ENCODE results near the gene ABCD1.
A peak's percentile ranks its signal among the peaks of the same experiment; 100 is the strongest.

The ABCD1 gene

DNA sequence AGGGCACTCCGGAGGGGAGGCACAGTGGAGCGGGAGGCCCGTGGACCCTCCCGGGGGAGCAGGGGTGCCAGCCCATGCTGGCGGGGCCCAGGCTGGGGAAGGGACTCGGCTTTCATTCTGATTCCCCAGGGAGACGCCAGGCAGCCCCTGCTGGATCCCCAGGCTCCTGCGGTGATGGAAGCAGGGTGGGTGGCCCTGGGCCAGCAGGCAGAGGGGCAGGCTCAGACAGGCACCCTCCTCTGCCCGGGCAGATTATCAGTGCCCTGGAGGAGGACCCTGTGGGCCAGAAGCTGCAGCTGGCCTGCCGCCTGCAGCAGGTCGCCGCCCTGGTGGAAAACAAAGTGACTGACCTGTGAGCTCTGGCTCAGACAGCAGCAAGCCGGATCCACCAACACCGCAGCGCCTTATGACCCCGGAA lies 54.0 kb downstream of the ABCD1 start:
- Histone ChIP-seq H3K4me3 (ENCODE audit: low read depth, low read length) (no peak overlapping the region), H3K36me3 (ENCODE audit: control insufficient read depth in 2 of 2, insufficient read depth in 1 of 2, low read length in 2 of 2) (no peaks in the 10 kb centered on the region), H3K27ac (ENCODE audit: extremely low read depth, low read depth, low read length) (no peak overlapping the region), H3K9me3 (ENCODE audit: control insufficient read depth, insufficient read depth, low read depth, low read length) (no peaks in the 10 kb centered on the region), H3K4me1 (ENCODE audit: control insufficient read depth, insufficient read depth, low read length) (no peaks in the 10 kb centered on the region)
- POLR2A ChIA-PET: interaction anchor here (2.1 kb wide), 1 partner anchor 150 kb away, joined by 8 read pairs; no protein-coding TSS in a partner anchor
- CTCF ChIA-PET: interaction anchor here (0.6 to 2.2 kb wide), 4 partner anchors 11 to 541 kb away, joined by 3 to 8 read pairs (median 4); no protein-coding TSS in a partner anchor
- TF ChIP-seq ZSCAN30 (tag by site-specific recombination; IDR thresholded peaks at IDR 0.05) (no peak), ZNF221 (tag by site-specific recombination; IDR thresholded peaks at IDR 0.05; ENCODE audit: borderline replicate concordance) (no peak), ZNF266 (tag by site-specific recombination; IDR thresholded peaks at IDR 0.05; ENCODE audit: low read depth) (no peak), ZFHX2 (tag by site-specific recombination; conservative IDR thresholded peaks at IDR 0.05) (no peak), ZNF585B (tag by site-specific recombination; IDR thresholded peaks at IDR 0.05) (no peak), KLF8 (tag by site-specific recombination; IDR thresholded peaks at IDR 0.05) (0 out of 2 replicates have a peak, but pooled peaks have one; percentile 24), ZNF785 (tag by site-specific recombination; IDR thresholded peaks at IDR 0.05) (no peak), ZNF670 (tag by site-specific recombination; IDR thresholded peaks at IDR 0.05; ENCODE audit: low read depth) (no peak), ZIC2 (tag by site-specific recombination; IDR thresholded peaks at IDR 0.05) (peak; percentile 60; the same call in 1 of the 2 replicates), ZNF311 (tag by site-specific recombination; IDR thresholded peaks at IDR 0.05; ENCODE audit: borderline replicate concordance) (no peak), FEZF1 (tag by site-specific recombination; IDR thresholded peaks at IDR 0.05) (no peak)
- TF ChIP-seq, protein P1, sequence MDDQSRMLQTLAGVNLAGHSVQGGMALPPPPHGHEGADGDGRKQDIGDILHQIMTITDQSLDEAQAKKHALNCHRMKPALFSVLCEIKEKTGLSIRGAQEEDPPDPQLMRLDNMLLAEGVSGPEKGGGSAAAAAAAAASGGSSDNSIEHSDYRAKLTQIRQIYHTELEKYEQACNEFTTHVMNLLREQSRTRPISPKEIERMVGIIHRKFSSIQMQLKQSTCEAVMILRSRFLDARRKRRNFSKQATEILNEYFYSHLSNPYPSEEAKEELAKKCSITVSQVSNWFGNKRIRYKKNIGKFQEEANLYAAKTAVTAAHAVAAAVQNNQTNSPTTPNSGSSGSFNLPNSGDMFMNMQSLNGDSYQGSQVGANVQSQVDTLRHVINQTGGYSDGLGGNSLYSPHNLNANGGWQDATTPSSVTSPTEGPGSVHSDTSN (CRISPR knock-in tag; IDR thresholded peaks at IDR 0.05): 0 out of 2 replicates have a peak, but pooled peaks have one; percentile 12
- TF ChIP-seq, protein P2, sequence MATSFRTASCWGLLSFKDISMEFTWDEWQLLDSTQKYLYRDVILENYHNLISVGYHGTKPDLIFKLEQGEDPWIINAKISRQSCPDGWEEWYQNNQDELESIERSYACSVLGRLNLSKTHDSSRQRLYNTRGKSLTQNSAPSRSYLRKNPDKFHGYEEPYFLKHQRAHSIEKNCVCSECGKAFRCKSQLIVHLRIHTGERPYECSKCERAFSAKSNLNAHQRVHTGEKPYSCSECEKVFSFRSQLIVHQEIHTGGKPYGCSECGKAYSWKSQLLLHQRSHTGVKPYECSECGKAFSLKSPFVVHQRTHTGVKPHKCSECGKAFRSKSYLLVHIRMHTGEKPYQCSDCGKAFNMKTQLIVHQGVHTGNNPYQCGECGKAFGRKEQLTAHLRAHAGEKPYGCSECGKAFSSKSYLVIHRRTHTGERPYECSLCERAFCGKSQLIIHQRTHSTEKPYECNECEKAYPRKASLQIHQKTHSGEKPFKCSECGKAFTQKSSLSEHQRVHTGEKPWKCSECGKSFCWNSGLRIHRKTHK (tag by site-specific recombination; IDR thresholded peaks at IDR 0.05): no peak
- TF ChIP-seq, protein P3, sequence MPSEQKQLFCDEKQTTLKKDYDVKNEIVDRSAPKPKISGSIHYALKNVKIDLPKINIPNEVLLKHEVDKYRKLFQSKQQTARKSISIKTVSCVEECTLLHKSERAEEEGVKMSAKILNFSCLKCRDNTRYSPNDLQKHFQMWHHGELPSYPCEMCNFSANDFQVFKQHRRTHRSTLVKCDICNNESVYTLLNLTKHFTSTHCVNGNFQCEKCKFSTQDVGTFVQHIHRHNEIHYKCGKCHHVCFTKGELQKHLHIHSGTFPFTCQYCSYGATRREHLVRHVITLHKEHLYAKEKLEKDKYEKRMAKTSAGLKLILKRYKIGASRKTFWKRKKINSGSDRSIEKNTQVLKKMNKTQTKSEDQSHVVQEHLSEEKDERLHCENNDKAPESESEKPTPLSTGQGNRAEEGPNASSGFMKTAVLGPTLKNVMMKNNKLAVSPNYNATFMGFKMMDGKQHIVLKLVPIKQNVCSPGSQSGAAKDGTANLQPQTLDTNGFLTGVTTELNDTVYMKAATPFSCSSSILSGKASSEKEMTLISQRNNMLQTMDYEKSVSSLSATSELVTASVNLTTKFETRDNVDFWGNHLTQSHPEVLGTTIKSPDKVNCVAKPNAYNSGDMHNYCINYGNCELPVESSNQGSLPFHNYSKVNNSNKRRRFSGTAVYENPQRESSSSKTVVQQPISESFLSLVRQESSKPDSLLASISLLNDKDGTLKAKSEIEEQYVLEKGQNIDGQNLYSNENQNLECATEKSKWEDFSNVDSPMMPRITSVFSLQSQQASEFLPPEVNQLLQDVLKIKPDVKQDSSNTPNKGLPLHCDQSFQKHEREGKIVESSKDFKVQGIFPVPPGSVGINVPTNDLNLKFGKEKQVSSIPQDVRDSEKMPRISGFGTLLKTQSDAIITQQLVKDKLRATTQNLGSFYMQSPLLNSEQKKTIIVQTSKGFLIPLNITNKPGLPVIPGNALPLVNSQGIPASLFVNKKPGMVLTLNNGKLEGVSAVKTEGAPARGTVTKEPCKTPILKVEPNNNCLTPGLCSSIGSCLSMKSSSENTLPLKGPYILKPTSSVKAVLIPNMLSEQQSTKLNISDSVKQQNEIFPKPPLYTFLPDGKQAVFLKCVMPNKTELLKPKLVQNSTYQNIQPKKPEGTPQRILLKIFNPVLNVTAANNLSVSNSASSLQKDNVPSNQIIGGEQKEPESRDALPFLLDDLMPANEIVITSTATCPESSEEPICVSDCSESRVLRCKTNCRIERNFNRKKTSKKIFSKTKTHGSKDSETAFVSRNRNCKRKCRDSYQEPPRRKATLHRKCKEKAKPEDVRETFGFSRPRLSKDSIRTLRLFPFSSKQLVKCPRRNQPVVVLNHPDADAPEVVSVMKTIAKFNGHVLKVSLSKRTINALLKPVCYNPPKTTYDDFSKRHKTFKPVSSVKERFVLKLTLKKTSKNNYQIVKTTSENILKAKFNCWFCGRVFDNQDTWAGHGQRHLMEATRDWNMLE (tag by site-specific recombination; conservative IDR thresholded peaks at IDR 0.05; ENCODE audit: low read depth): no peak
- TF ChIP-seq, protein P4, sequence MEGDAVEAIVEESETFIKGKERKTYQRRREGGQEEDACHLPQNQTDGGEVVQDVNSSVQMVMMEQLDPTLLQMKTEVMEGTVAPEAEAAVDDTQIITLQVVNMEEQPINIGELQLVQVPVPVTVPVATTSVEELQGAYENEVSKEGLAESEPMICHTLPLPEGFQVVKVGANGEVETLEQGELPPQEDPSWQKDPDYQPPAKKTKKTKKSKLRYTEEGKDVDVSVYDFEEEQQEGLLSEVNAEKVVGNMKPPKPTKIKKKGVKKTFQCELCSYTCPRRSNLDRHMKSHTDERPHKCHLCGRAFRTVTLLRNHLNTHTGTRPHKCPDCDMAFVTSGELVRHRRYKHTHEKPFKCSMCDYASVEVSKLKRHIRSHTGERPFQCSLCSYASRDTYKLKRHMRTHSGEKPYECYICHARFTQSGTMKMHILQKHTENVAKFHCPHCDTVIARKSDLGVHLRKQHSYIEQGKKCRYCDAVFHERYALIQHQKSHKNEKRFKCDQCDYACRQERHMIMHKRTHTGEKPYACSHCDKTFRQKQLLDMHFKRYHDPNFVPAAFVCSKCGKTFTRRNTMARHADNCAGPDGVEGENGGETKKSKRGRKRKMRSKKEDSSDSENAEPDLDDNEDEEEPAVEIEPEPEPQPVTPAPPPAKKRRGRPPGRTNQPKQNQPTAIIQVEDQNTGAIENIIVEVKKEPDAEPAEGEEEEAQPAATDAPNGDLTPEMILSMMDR (tag by site-specific recombination; IDR thresholded peaks at IDR 0.05): peak; percentile 37; the same call in 1 of the 2 replicates
- TF ChIP-seq, protein P5, sequence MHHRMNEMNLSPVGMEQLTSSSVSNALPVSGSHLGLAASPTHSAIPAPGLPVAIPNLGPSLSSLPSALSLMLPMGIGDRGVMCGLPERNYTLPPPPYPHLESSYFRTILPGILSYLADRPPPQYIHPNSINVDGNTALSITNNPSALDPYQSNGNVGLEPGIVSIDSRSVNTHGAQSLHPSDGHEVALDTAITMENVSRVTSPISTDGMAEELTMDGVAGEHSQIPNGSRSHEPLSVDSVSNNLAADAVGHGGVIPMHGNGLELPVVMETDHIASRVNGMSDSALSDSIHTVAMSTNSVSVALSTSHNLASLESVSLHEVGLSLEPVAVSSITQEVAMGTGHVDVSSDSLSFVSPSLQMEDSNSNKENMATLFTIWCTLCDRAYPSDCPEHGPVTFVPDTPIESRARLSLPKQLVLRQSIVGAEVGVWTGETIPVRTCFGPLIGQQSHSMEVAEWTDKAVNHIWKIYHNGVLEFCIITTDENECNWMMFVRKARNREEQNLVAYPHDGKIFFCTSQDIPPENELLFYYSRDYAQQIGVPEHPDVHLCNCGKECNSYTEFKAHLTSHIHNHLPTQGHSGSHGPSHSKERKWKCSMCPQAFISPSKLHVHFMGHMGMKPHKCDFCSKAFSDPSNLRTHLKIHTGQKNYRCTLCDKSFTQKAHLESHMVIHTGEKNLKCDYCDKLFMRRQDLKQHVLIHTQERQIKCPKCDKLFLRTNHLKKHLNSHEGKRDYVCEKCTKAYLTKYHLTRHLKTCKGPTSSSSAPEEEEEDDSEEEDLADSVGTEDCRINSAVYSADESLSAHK (tag by site-specific recombination; IDR thresholded peaks at IDR 0.05): no peak
- TF ChIP-seq, protein P6, sequence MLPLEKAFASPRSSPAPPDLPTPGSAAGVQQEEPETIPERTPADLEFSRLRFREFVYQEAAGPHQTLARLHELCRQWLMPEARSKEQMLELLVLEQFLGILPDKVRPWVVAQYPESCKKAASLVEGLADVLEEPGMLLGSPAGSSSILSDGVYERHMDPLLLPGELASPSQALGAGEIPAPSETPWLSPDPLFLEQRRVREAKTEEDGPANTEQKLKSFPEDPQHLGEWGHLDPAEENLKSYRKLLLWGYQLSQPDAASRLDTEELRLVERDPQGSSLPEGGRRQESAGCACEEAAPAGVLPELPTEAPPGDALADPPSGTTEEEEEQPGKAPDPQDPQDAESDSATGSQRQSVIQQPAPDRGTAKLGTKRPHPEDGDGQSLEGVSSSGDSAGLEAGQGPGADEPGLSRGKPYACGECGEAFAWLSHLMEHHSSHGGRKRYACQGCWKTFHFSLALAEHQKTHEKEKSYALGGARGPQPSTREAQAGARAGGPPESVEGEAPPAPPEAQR (tag by site-specific recombination; IDR thresholded peaks at IDR 0.05): no peak

All from HEK293 (cell line).